Fibroblast of skin of left quadriceps (primary cell): ENCODE measurements around the gene MACF1.

ENCODE experiments used
- DNase-seq, 2 experiments: peaks; one replicate each; pipeline ENCODE4 v3.0.0-alpha.2; 2013; ENCODE audit warnings: low read depth in 2 of 2

MACF1 gene

DNA sequence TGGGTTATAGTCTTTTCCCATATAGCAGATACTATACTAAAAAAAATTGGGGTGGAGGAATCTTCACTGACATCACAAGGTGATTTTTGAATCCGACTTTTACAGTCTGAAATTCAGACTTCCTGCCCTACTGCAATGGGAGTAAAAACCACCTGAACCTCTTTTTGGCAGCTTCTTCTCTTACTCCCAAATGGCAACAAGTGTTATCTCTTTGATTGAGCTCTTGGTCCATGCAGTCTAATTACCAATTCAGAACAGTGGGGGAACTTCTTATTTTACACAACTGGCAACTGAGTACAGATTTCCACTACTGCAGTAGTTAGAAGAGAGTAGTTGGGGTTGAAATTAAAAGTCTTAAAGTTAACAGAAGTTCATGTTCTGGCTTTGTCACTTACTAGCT, 62.3 kb downstream of the MACF1 start:
- no peak for DNase-seq

DNA sequence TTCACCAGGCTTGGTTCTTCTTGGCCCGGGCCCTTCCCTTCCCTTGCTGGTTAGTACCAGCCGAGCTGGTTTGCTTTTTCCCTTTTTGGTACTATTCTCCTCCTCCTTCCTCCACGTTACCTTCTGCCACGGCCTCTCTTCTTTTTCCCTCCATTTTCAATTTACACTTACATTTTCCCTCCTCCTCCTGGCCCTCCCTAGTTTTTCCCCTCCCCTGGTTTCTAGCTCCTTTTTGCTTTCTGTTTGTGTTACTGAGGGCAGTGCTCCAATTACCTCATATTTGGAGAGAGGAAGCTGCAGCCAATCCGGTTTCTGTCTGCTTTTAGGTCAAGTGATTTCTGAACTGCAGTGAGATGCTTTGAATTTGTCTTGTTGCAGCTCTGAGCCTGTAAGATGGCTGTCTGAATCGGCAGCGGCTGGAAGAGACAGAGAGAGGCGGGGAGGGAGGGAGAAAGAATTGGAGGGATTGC, 63.7 kb downstream of the MACF1 start:
- DNase-seq = peak; percentile 67 to 69

DNA sequence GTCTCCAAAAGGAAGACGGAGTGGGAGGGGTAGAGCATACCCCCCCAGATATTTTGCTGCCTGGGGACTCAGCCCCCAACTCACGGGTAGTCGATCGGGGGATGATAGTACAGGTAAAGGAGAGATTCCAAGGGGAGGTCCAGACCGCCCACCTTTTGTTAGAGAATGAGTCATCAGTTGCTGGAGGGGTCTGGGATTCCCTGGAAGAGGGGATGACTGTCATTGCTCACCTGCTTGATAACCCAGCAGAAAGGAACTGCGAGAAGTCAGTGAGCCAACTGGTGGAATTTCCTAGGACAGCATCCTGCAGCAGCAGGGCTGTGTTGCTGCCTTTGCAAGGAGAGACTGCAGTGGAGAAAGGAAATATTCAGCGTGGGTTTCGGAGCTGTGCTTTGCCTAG, 64.4 kb downstream of the MACF1 start:
- DNase-seq = no peak

DNA sequence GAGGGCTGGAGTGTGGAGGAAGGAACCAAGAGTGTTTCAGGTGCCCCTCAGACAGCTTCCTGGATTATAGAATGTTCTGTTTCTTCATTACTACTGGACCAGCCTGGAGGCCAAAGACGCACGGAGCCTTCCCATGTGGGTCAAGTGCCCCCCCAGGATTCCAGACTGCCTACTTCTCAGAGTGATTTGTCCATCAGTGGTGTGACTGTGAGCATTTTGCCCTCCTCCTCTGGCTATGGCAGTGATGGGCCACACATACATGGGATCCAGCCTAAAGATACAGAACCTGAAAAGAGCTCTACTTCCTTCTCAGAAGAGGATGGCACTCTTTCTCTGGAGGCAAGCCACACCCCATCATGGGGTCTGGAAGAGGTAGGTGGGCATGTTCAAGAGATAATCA, 64.9 kb downstream of the MACF1 start:
- no peak for DNase-seq

DNA sequence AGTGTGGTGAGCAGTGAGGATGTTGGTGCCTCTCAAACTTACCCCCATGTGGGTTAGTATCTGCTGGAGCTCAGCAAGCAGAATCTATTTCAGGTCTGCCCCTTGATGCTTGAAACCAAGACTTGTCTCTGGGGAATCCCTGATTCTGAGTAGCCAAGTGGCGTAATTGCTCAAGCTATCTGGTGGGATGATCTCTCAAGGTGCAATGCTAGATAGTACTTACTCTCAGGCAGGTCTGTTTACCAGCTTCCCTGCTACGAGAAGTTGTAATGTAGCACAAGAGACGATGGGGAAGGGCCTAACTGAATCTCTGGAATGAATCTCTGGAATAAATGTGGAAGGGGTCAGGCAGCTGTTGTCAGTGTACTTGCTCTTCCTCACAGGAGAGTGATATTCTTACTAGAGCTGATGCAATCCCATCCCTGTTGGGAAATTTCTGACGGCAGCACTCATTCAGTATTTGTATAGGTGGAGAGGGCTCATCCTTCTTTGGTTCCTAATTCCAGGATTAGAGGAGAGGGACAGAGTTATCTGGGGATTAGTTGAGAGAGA, 65.4 kb downstream of the MACF1 start:
- peak; percentile 72 to 76 for DNase-seq

- no peak for DNase-seq
These were observed 65.9 kb downstream of the MACF1 start for GRCh38 chr1:39270368-39270767.

DNA sequence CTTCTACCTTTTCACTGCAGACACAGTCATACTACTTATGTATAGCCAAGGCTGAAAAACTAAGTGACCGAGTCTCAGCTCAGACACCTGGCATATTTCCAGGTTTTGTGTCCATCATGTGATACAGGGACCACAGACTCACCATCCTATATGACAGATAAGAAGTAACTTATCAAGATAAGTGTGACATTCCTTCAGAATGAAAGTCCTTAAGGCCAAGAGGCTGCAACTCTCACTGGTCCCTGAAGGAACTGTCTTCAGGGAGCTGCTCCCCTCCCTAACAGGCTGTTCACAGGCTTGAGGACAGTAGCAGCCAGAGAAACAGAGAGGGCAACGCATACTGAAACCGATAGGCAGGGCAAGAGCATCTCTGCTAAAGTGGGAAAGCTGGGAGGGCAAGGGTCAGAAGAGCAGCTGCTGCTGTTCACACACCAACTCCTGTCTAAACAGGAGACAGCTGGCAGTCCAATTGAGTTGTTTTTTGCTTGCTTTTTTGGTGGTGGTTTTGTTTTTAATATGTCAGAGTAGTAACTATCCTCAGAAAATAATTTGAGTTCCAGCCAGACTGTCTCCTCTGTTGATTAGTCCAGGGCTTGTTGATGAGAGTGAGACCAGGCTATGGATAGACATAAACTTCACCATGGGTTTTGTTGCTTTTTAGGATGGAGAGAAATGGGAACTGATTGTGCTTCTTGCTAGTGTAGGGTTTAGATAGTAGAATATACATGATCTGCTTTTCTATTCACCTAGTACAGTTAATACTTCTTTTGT, 67.7 kb downstream of the MACF1 start:
- DNase-seq = no peak

GRCh38 chr1:39272798-39273469, 68.4 kb downstream of the MACF1 start:
- DNase-seq = no peak

GRCh38 chr1:39275836-39276507, 71.5 kb downstream of the MACF1 start:
- DNase-seq = no peak

GRCh38 chr1:39277879-39278278, 73.4 kb downstream of the MACF1 start:
- no peak for DNase-seq

DNA sequence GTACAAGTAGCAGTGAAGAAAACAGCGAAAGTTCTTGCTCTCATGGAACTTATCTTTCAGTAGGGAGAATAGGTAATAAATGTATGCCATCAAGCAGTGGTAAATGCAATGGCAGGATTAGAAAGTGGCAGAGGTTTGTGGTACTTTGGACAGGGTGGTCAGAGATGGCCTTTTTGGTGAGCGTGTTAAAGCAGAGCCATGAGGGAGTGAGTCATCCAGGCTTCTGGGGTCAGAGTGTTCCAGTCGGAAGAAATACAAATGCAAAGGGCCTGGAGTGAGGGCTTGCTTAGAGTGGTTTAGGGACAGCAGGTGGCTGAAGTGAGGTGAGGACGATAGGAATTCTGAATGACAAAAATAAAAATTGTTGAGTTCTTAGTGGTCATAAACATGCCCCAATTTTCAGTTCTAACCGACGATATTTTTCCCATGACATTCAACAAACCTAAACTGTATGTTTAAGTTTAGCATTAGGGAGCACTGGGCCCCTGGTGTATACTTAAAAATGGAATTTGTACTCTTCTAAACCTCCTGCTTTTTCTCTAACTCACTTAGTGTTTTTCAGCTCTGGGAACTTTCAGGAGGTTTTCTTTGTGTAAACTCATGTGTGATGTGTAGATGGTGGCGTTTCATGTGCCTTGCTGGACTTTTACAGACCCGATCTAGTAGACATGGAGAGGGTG, 78.2 kb downstream of the MACF1 start:
- no peak for DNase-seq

DNA sequence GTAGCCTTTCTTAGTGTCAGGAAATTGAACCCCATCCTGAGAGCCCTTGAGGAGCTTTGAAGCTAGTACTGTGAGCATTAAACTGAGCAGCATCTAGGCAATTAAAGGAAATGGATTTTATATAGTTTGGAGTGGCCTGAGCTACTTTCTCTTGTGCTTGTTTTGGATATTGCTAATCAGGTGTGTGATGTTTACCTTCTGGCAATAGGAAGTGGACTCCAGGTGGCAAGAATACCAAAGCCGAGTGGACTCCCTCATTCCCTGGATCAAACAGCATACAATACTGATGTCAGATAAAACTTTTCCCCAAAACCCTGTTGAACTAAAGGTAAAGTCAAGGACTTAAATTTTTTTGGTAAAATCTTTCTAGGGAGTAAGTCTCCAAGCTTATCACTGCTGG, 79.4 kb downstream of the MACF1 start:
- no peak for DNase-seq

- no peak for DNase-seq
These were observed 83.0 kb downstream of the MACF1 start for GRCh38 chr1:39287541-39287940.

GRCh38 chr1:39288735-39289465, 84.4 kb downstream of the MACF1 start:
- no peak for DNase-seq

DNA sequence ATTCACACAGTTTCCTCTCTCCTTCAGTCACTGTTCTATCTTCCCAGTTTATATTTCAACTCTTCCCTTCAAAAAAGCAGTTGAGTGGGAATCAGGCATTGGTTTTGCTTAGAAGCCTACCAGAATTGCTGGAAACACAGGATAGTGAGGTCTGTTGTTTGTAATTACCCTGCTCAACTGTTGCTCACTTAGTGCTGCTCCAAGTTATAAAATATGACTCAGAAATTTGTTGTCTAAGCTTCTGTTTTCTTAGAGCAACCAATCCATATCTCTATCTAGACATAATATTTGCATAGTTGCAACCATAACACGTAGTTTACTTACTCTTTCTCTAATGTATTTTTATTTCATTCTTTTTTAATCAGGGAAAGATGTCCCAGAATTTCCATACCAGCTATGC, 87.9 kb downstream of the MACF1 start:
- no peak for DNase-seq

DNA sequence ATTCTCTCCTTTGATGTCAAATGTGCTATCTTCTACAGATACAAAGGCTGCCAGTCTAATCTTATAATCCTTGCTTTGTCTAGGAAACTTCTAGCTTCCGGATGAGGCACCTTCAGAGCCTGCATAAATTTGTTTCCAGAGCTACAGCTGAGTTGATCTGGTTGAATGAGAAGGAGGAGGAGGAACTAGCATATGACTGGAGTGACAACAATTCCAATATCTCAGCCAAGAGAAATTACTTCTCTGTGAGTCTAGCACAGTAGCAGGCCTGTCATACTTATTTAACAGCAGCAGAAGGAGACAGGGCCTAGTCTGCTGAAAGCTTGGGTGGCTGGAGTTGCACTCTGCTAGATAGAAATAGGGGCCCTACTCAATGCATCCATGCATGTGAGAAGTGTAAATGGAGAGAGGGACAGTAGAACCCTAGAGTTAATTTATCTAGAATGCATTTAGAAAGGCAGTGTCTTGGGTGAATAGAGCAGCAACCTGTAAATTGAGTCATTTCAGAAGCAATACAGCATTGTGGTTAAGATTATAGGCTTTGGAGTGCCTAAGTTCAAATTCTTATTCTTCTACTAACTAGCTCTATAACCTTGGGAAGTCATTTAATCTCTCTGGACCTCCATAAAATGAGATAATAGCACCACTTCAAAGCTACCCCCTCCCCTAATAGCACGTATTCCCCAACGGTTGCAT, 89.0 kb downstream of the MACF1 start:
- no peak for DNase-seq

GRCh38 chr1:39294531-39294930, 90.0 kb downstream of the MACF1 start:
- no peak for DNase-seq

- DNase-seq = no peak
These were observed 91.4 kb downstream of the MACF1 start for GRCh38 chr1:39295901-39296300.

DNA sequence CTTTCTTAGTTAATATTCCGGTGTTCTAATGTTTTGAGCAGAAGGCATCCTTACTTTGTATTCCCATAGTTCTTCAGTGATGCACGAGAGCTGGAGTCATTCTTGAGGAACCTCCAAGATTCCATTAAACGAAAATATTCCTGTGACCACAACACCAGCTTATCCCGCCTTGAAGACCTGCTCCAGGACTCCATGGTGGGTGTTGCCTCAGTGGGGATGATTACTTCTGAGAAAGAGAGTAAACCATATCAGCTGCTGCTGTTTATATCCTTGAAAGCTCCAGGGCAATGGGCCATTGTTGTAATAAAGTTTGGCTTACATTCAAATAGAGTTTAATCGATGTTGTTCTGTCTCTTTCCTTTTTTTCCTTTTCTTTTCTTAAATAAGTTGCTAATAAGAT, 93.1 kb downstream of the MACF1 start:
- DNase-seq = no peak

DNA sequence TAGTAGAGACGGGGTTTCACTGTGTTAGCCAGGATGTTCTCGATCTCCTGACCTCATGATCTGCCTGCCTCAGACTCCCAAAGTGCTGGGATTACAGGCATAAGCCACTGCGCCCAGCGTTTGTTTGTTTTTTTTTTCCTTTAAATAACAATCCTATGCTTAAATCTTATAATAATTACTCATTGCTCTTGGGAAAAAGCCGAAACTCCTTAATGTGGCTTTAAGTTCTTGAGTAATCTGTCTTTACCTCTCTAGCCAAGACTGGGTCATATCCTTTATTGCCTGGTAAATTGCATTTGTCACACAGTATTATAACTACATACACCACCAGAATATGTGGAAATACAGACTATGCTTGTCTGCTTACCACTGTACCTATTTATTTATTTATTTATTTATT, 97.1 kb downstream of the MACF1 start:
- no peak for DNase-seq

DNA sequence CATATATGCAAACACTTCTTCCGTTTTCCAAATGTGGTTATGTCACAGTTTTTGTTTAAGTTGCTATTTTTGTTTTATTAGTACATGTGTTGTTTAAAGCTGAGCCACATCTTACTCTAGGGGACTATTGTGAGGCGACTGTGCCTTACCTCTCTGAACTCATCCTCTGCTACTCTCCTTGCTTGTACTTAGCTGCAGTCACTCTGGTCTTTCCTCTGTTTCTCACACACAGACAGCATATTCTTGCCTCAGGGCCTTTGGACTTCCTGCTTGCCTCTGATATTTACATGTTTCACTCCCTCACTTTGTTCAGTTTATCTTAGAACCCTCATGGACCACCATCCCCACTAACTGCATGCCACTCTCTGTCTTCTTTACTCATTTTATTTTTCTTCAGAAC, 101.1 kb downstream of the MACF1 start:
- no peak for DNase-seq
